Endothelial cell of umbilical vein (primary cell): ENCODE measurements around the gene TMEM121B. TPM values are rescaled to one million over a fixed set of nuclear protein-coding genes. Genes with fewer than 3 reads are reported as not detected.

ENCODE experiments used
- BruUV-seq: library from RNA; stranded (reverse); fragments of 400-500 nt; replicated peaks from 2 replicates; lab custom pipeline; 2021; lab: Mats Ljungman, UMichigan
- CTCF ChIA-PET: fragments of 300-600, 350-600 bp; sonication (Branson Sonifier 250); formaldehyde crosslinking; loops from one replicate; lab custom pipeline; 2021; ENCODE audit warnings: antibody characterized with exemption, inconsistent platforms; lab: Charles Lee
- POLR2A ChIA-PET: fragments of 300-600, 350-600 bp; sonication (Branson Sonifier 250); formaldehyde crosslinking; loops from one replicate; lab custom pipeline; 2021; ENCODE audit warnings: antibody characterized with exemption, inconsistent platforms; lab: Charles Lee
- DNase-seq: peaks from one replicate; pipeline ENCODE4 v3.0.0-alpha.2; 2011; ENCODE audit warnings: low read depth, low spot score
- FAIRE-seq: peaks from 2 replicates; lab custom pipeline; 2011; peaks lifted over from hg19 to GRCh38; lab: Jason Lieb, UNC
- H2AFZ ChIP-seq: 2 replicates; pipeline ENCODE4 v1.6.0; 2012; ENCODE audit warnings: low read depth, low read length, control low read depth, inconsistent platforms
- H3K27ac ChIP-seq: 2 replicates; pipeline ENCODE4 v1.5.1; 2011; ENCODE audit warnings: low read depth, mild to moderate bottlenecking, control low read depth, low read length, moderate library complexity; ENCODE audit not compliant: insufficient read depth
- H3K27me3 ChIP-seq, 2 experiments: 2 replicates each; pipeline versions ENCODE4 v1.6.0 to v1.6.1; 2011; ENCODE audit warnings: low read length in 2 of 2, mixed read lengths in 1 of 2; ENCODE audit not compliant: control insufficient read depth in 2 of 2, insufficient read depth in 2 of 2
- H3K36me3 ChIP-seq, 2 experiments: 2 replicates in 1 of 2; 3 replicates in 1 of 2; pipeline ENCODE4 v1.5.1; 2011; ENCODE audit warnings: low read length in 2 of 2, mild to moderate bottlenecking in 1 of 2, moderate library complexity in 1 of 2; ENCODE audit not compliant: control insufficient read depth in 2 of 2, insufficient read depth in 2 of 2; ENCODE audit errors: extremely low read depth in 1 of 2
- H3K4me1 ChIP-seq: 3 replicates; pipeline ENCODE4 v1.5.1; 2011; ENCODE audit warnings: mild to moderate bottlenecking, low read length; ENCODE audit not compliant: control insufficient read depth, insufficient read depth; ENCODE audit errors: extremely low read depth
- H3K4me2 ChIP-seq: 2 replicates; pipeline ENCODE4 v1.6.1; 2011; ENCODE audit warnings: low read length, control low read depth, mixed read lengths; ENCODE audit not compliant: insufficient read depth
- H3K4me3 ChIP-seq, 3 experiments: fragments of 200-600 bp in 1 of 3; sonication (generic), shearing (Covaris generic) in 1 of 3; replicated peaks in 1 of 3; 2 replicates each; pipeline ENCODE4 v1.5.1; 2011 to 2016; ENCODE audit warnings: control low read depth in 3 of 3, low read length in 3 of 3, mild to moderate bottlenecking in 2 of 3, inconsistent platforms in 1 of 3, low read depth in 1 of 3, moderate library complexity in 1 of 3; ENCODE audit not compliant: insufficient read depth in 1 of 3
- H3K79me2 ChIP-seq: 2 replicates; pipeline ENCODE4 v1.6.0; 2012; ENCODE audit warnings: low read length, inconsistent platforms; ENCODE audit not compliant: control insufficient read depth, insufficient read depth
- H3K9ac ChIP-seq: replicated peaks from 2 replicates; pipeline ENCODE3; 2011; ENCODE audit warnings: low read length, control low read depth; ENCODE audit not compliant: insufficient read depth; ENCODE audit errors: extremely low read depth
- H3K9me1 ChIP-seq: replicated peaks from 3 replicates; pipeline ENCODE4 v1.6.0; 2011; ENCODE audit warnings: mild to moderate bottlenecking, low read length; ENCODE audit not compliant: control insufficient read depth, insufficient read depth; ENCODE audit errors: extremely low read depth
- H3K9me3 ChIP-seq: replicated peaks from 2 replicates; pipeline ENCODE4 v1.5.1; 2012; ENCODE audit warnings: low read length, inconsistent platforms; ENCODE audit not compliant: control insufficient read depth, insufficient read depth
- H4K20me1 ChIP-seq: replicated peaks from 2 replicates; pipeline ENCODE3; 2011; ENCODE audit warnings: mild to moderate bottlenecking, low read length; ENCODE audit not compliant: control insufficient read depth, insufficient read depth; ENCODE audit errors: extremely low read depth
- EZH2 ChIP-seq: IDR thresholded peaks from 2 replicates; pipeline ENCODE4 v1.6.1; 2012; ENCODE audit warnings: borderline replicate concordance, low read depth, mild to moderate bottlenecking, moderate library complexity, low read length, inconsistent platforms; ENCODE audit not compliant: severe bottlenecking
- FOS ChIP-seq: IDR thresholded peaks from 2 replicates; pipeline ENCODE4 v1.6.1; 2011; ENCODE audit warnings: mild to moderate bottlenecking, low read length, moderate library complexity, borderline replicate concordance; ENCODE audit not compliant: insufficient read depth
- GATA2 ChIP-seq: IDR thresholded peaks from 2 replicates; pipeline ENCODE4 v1.7.0; 2011; ENCODE audit warnings: low read depth, mild to moderate bottlenecking, moderate library complexity, mixed read lengths, low read length; ENCODE audit not compliant: insufficient read length, insufficient read depth
- JUN ChIP-seq: IDR thresholded peaks from 2 replicates; pipeline ENCODE4 v1.6.1; 2011; ENCODE audit warnings: borderline replicate concordance, low read depth; ENCODE audit not compliant: insufficient read length, insufficient read depth
- MYC ChIP-seq: IDR thresholded peaks from one replicate; pipeline ENCODE4 v1.6.1; 2011; ENCODE audit warnings: mild to moderate bottlenecking, low read depth, low read length
- POLR2A ChIP-seq: IDR thresholded peaks from 2 replicates; pipeline ENCODE4 v1.6.1; 2012; ENCODE audit warnings: low read depth, mild to moderate bottlenecking, control low read depth, low read length
- POLR2AphosphoS5 ChIP-seq: IDR thresholded peaks from 2 replicates; pipeline ENCODE4 v1.6.1; 2012; ENCODE audit warnings: low read depth, mild to moderate bottlenecking, control low read depth, low read length, moderate library complexity; ENCODE audit not compliant: insufficient read depth
- dilution Hi-C: fragments of 300-500 bp; cut with MboI; formaldehyde crosslinking; loops from one replicate; pipeline ENCODE4 v1.15.0; 2019; ENCODE audit warnings: low sequenced_read_pairs; ENCODE audit not compliant: extremely low pct_ligation_motif_present
- intact Hi-C: fragments of 100-400 bp; cut with micrococcal nuclease; formaldehyde crosslinking; loops from one replicate; pipeline ENCODE4 v1.10.0; 2022
- polyA plus RNA-seq, 4 experiments: library from polyadenylated mRNA; depleted of rRNA in 3 of 4; stranded (reverse) in 3 of 4; unstranded in 1 of 4; fragments of >200 nt; gene quantifications; 2 replicates each; pipeline versions ENCODE4 v1.2.1 to v1.2.3, GENCODE V29; 2011 to 2012; ENCODE audit warnings: missing spikeins in 1 of 4
- total RNA-seq: library from RNA; stranded (reverse); gene quantifications from 2 replicates; pipeline ENCODE4 v1.2.3, GENCODE V29; 2021
- TF ChIP-seq, protein P1 (sequence below): IDR thresholded peaks from 2 replicates; pipeline ENCODE4 v1.6.1; 2011; ENCODE audit not compliant: insufficient read depth, insufficient read length
- TF ChIP-seq, protein P2 (sequence below), 2 donors: IDR thresholded peaks; 1 replicate in 1 of 2; 2 replicates in 1 of 2; pipeline ENCODE4 v1.5.1; 2011; ENCODE audit warnings: low read length in 2 of 2, mild to moderate bottlenecking in 2 of 2, moderate library complexity in 2 of 2, control low read depth in 1 of 2, inconsistent platforms in 1 of 2, low read depth in 1 of 2; ENCODE audit not compliant: insufficient read depth in 1 of 2; ENCODE audit errors: extremely low read depth in 1 of 2

TMEM121B gene
- total and polyA plus RNA-seq, 2 donors (not counting 3 experiments of a cell fraction or from before 2014, with no cell fraction given): 0.18 to 0.33 TPM

DNA sequence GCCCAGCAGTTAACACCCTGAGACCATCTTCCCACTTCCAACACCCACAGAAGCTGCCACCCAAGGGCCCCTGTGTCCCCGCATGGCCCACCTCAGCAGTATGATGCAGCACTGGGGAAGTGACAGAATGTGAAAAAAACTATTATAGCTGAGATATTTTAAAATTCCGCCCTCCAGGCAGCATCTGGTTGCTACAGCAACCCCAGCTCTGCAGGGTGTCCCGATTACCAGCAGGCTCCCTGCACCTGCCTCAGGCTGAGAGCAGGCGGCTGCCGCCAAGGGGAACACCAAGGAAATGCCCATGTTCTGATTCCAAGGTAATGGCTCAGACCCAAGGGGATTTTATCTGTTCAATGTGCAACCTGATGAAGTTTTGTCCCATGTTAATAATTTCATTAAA, 10.5 kb upstream of the TMEM121B start:
- Histone ChIP-seq H3K4me3 (no peak overlapping the region), H3K9ac (no peak overlapping the region), H3K4me1 (no peaks in the 10 kb centered on the region), H3K79me2 (no peaks in the 10 kb centered on the region), H3K27ac (no peak overlapping the region), H3K9me3 (no peaks in the 10 kb centered on the region), H3K4me2 (no peak overlapping the region), H2AFZ (no peak overlapping the region), H3K27me3 (no peaks in the 10 kb centered on the region), H4K20me1 (no peaks in the 10 kb centered on the region), H3K36me3 (no peaks in the 10 kb centered on the region), H3K9me1 (no peaks in the 10 kb centered on the region)
- DNase-seq (no peak), FAIRE-seq (no peak)
- TF ChIP-seq, protein P1, sequence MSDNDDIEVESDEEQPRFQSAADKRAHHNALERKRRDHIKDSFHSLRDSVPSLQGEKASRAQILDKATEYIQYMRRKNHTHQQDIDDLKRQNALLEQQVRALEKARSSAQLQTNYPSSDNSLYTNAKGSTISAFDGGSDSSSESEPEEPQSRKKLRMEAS: no peak
- no peak for TF ChIP-seq POLR2A
- TF ChIP-seq FOS: no peak
- TF ChIP-seq GATA2: no peak
- no peak for TF ChIP-seq JUN
- TF ChIP-seq EZH2: no peak
- no peak for TF ChIP-seq POLR2AphosphoS5
- no peak for TF ChIP-seq MYC
- TF ChIP-seq, protein P2, sequence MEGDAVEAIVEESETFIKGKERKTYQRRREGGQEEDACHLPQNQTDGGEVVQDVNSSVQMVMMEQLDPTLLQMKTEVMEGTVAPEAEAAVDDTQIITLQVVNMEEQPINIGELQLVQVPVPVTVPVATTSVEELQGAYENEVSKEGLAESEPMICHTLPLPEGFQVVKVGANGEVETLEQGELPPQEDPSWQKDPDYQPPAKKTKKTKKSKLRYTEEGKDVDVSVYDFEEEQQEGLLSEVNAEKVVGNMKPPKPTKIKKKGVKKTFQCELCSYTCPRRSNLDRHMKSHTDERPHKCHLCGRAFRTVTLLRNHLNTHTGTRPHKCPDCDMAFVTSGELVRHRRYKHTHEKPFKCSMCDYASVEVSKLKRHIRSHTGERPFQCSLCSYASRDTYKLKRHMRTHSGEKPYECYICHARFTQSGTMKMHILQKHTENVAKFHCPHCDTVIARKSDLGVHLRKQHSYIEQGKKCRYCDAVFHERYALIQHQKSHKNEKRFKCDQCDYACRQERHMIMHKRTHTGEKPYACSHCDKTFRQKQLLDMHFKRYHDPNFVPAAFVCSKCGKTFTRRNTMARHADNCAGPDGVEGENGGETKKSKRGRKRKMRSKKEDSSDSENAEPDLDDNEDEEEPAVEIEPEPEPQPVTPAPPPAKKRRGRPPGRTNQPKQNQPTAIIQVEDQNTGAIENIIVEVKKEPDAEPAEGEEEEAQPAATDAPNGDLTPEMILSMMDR (IDR thresholded peaks at IDR 0.05; ENCODE audit: extremely low read depth in 1 of 2, insufficient read depth in 1 of 2, low read depth in 1 of 2, low read length in 2 of 2): no peak
- dilution Hi-C loops (no loop called here), intact Hi-C loops (no loop called here)
- no TSS peak for BruUV-seq
- ChIA-PET POLR2A (no interaction called here), CTCF (interaction anchor here (1.8 kb wide), 1 partner anchor 370 kb away, joined by 5 read pairs; no protein-coding TSS in a partner anchor)
